Measurements from ENCODE around the gene TMTC2.

TMTC2 gene

GRCh38 chr12:83052890-83053541 is 366.3 kb downstream of the TMTC2 start:
- no peak for TF ChIP-seq EZH2phosphoT487 (IDR thresholded peaks at IDR 0.05; ENCODE audit: low read depth)
- TF ChIP-seq CTCF (IDR thresholded peaks at IDR 0.05; ENCODE audit: low read depth, low read length) = no peak
- Histone ChIP-seq H3K9me3 (ENCODE audit: insufficient read depth, low read length) (no peaks in the 10 kb centered on the region), H3K27ac (ENCODE audit: low read length) (no peak overlapping the region), H3K27me3 (ENCODE audit: low read depth, low read length) (no peaks in the 10 kb centered on the region), H2AFZ (ENCODE audit: low read depth, low read length) (no peak overlapping the region), H3K79me2 (ENCODE audit: low read length) (no peaks in the 10 kb centered on the region), H4K20me1 (ENCODE audit: insufficient read depth, low read length) (no peaks in the 10 kb centered on the region), H3K4me1 (ENCODE audit: low read length) (0 out of 2 replicates have a peak, but pooled peaks cover 4% of the 10 kb centered on the region), H3K9ac (ENCODE audit: low read length) (no peak overlapping the region), H3K4me3 (ENCODE audit: low read length) (no peak overlapping the region), H3K4me2 (ENCODE audit: low read length) (no peak overlapping the region), H3K36me3 (replicated peaks; ENCODE audit: low read depth, low read length) (no peaks in the 10 kb centered on the region)

- H3K9ac ChIP-seq (ENCODE audit: low read length) = no peak overlapping the region
- no peaks in the 10 kb centered on the region for H3K27me3 ChIP-seq (ENCODE audit: low read depth, low read length)
- no peaks in the 10 kb centered on the region for H3K79me2 ChIP-seq (ENCODE audit: low read length)
- TF ChIP-seq CTCF (IDR thresholded peaks at IDR 0.05; ENCODE audit: low read depth, low read length) (no peak), EZH2phosphoT487 (IDR thresholded peaks at IDR 0.05; ENCODE audit: low read depth) (no peak)
- H2AFZ ChIP-seq (ENCODE audit: low read depth, low read length) = no peak overlapping the region
- no peaks in the 10 kb centered on the region for H3K36me3 ChIP-seq (replicated peaks; ENCODE audit: low read depth, low read length)
- 0 out of 2 replicates have a peak, but pooled peaks cover 4% of the 10 kb centered on the region for H3K4me1 ChIP-seq (ENCODE audit: low read length)
- H3K27ac ChIP-seq (ENCODE audit: low read length) = no peak overlapping the region
- no peaks in the 10 kb centered on the region for H4K20me1 ChIP-seq (ENCODE audit: insufficient read depth, low read length)
- H3K4me2 ChIP-seq (ENCODE audit: low read length) = no peak overlapping the region
- no peaks in the 10 kb centered on the region for H3K9me3 ChIP-seq (ENCODE audit: insufficient read depth, low read length)
- H3K4me3 ChIP-seq (ENCODE audit: low read length) = no peak overlapping the region
These were observed 370.7 kb downstream of the TMTC2 start for GRCh38 chr12:83057436-83057835.

GRCh38 chr12:83059107-83059506 is 372.4 kb downstream of the TMTC2 start:
- no peak overlapping the region for H3K9ac ChIP-seq (ENCODE audit: low read length)
- H3K79me2 ChIP-seq (ENCODE audit: low read length) = no peaks in the 10 kb centered on the region
- no peak overlapping the region for H2AFZ ChIP-seq (ENCODE audit: low read depth, low read length)
- H3K9me3 ChIP-seq (ENCODE audit: insufficient read depth, low read length) = no peaks in the 10 kb centered on the region
- H4K20me1 ChIP-seq (ENCODE audit: insufficient read depth, low read length) = no peaks in the 10 kb centered on the region
- no peak for TF ChIP-seq CTCF (IDR thresholded peaks at IDR 0.05; ENCODE audit: low read depth, low read length)
- no peak for TF ChIP-seq EZH2phosphoT487 (IDR thresholded peaks at IDR 0.05; ENCODE audit: low read depth)
- no peaks in the 10 kb centered on the region for H3K27me3 ChIP-seq (ENCODE audit: low read depth, low read length)
- 0 out of 2 replicates have a peak, but pooled peaks cover 4% of the 10 kb centered on the region for H3K4me1 ChIP-seq (ENCODE audit: low read length)
- no peak overlapping the region for H3K4me3 ChIP-seq (ENCODE audit: low read length)
- H3K4me2 ChIP-seq (ENCODE audit: low read length) = no peak overlapping the region
- no peak overlapping the region for H3K27ac ChIP-seq (ENCODE audit: low read length)
- H3K36me3 ChIP-seq (replicated peaks; ENCODE audit: low read depth, low read length) = no peaks in the 10 kb centered on the region

- no peaks in the 10 kb centered on the region for H3K9me3 ChIP-seq (ENCODE audit: insufficient read depth, low read length)
- H3K79me2 ChIP-seq (ENCODE audit: low read length) = no peaks in the 10 kb centered on the region
- H3K9ac ChIP-seq (ENCODE audit: low read length) = no peak overlapping the region
- H4K20me1 ChIP-seq (ENCODE audit: insufficient read depth, low read length) = no peaks in the 10 kb centered on the region
- no peak overlapping the region for H3K4me2 ChIP-seq (ENCODE audit: low read length)
- TF ChIP-seq CTCF (IDR thresholded peaks at IDR 0.05; ENCODE audit: low read depth, low read length) (no peak), EZH2phosphoT487 (IDR thresholded peaks at IDR 0.05; ENCODE audit: low read depth) (no peak)
- no peak overlapping the region for H2AFZ ChIP-seq (ENCODE audit: low read depth, low read length)
- H3K36me3 ChIP-seq (replicated peaks; ENCODE audit: low read depth, low read length) = no peaks in the 10 kb centered on the region
- peaks cover 2% of the 10 kb centered on the region for H3K4me1 ChIP-seq (ENCODE audit: low read length)
- H3K27me3 ChIP-seq (ENCODE audit: low read depth, low read length) = no peaks in the 10 kb centered on the region
- H3K27ac ChIP-seq (ENCODE audit: low read length) = no peak overlapping the region
- no peak overlapping the region for H3K4me3 ChIP-seq (ENCODE audit: low read length)
These were observed 378.9 kb downstream of the TMTC2 start for GRCh38 chr12:83065562-83065961.
